Progenitor cell of endocrine pancreas (in vitro differentiated cells): ENCODE results near the gene UNC50. TPM values are rescaled to one million over a fixed set of nuclear protein-coding genes. Genes with fewer than 3 reads are reported as not detected.
A peak's percentile ranks its signal among the peaks of the same experiment; 100 is the strongest.

Experiments used
- DNase-seq: peaks from one replicate; pipeline ENCODE4 v3.0.0; 2021; ENCODE audit warnings: low spot score; ENCODE audit not compliant: unreplicated experiment
- H3K27ac Mint-ChIP-seq: 2 replicates; pipeline ENCODE4 v1.8.0; 2021; ENCODE audit warnings: mild to moderate bottlenecking, moderate library complexity, mixed read lengths
- H3K27me3 Mint-ChIP-seq: 2 replicates; pipeline ENCODE4 v1.8.0; 2021; ENCODE audit warnings: mixed read lengths
- H3K36me3 Mint-ChIP-seq: 2 replicates; pipeline ENCODE4 v1.8.0; 2022; ENCODE audit warnings: mixed read lengths; ENCODE audit not compliant: insufficient read depth
- H3K4me1 Mint-ChIP-seq: 2 replicates; pipeline ENCODE4 v1.8.0; 2021; ENCODE audit warnings: low read depth, mixed read lengths
- H3K4me3 Mint-ChIP-seq: 2 replicates; pipeline ENCODE4 v1.8.0; 2021; ENCODE audit warnings: low read depth, mild to moderate bottlenecking, moderate library complexity, mixed read lengths
- H3K9me3 Mint-ChIP-seq: 2 replicates; pipeline ENCODE4 v1.8.0; 2021; ENCODE audit warnings: low read depth, mixed read lengths
- CTCF ChIP-seq: fragments of 200-600 bp; sonication (generic); IDR thresholded peaks from one replicate; pipeline ENCODE4 v1.5.0; 2021; ENCODE audit warnings: antibody characterized with exemption, mild to moderate bottlenecking; ENCODE audit not compliant: unreplicated experiment
- total RNA-seq: library from RNA; stranded (reverse); gene quantifications from 2 replicates; pipeline ENCODE4 v1.2.1, GENCODE V29; 2021

UNC50 gene
- total RNA-seq, 1 donor from 2014 or later = 39.3 TPM

DNA sequence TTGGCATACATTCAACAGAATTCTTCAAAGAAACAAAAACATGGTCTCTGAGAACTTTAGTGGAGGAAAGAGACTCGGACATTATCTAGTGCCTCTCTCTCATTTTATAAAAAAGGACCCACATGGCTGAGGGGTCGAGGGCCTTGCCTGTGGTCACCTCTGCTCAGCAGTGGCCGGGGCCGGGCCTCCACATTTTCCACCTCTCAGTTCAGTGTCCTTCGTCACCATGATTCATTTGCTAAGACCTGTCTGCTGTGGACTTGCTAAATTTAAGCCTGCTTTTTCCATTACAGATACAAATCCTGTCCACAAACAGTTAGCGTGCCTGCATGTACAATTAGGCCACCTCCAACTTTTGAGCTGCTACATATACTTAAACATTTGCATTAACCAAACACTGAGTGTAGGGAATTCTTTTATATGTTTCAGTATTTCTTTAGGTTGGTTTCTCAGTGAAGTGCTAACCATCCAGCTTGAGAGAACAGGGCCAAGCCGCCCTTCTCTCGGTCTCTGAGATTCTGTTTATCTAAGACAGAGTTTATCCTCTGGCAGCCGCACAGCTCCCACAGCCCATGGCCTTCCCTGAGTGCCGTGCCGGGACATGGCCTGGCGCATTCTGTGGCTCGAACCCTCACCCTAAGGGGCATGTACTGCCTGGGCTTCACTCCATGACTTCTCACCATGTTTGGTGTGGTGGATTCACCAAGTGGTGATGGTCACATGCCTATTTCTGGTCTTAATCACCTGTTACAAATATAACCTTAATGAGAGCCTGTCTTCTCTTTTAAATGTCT, 46.3 kb upstream of the UNC50 start:
- no peak overlapping the region for H3K27ac Mint-ChIP-seq
- H3K27me3 Mint-ChIP-seq = no peaks in the 10 kb centered on the region
- H3K9me3 Mint-ChIP-seq = no peaks in the 10 kb centered on the region
- H3K4me1 Mint-ChIP-seq = no peaks in the 10 kb centered on the region
- no peak for TF ChIP-seq CTCF
- peaks cover 9% of the 10 kb centered on the region for H3K36me3 Mint-ChIP-seq
- H3K4me3 Mint-ChIP-seq = no peak overlapping the region
- no peak for DNase-seq

DNA sequence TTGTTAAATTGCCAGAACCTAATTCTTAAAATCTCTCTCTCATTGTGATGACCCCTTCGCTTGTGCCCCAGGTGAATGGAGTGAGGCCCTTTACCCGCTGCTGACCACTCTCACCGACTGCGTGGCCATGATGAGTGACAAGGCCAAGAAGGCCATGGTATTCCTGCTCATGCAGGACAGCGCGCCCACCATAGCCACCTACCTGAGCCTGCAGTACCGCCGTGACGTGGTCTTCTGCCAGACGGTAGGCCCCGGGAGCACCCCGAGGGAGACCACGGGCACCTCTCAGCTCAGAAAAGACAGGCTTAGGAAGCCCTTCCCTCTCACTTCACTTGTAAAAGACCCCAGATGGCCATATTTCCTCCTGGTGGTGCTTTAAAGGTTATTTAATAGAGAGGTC, 45.0 kb upstream of the UNC50 start:
- TF ChIP-seq CTCF = no peak
- Mint-ChIP-seq H3K9me3 (no peaks in the 10 kb centered on the region), H3K4me3 (no peak overlapping the region), H3K27ac (no peak overlapping the region), H3K4me1 (no peaks in the 10 kb centered on the region), H3K27me3 (no peaks in the 10 kb centered on the region), H3K36me3 (peaks cover 9% of the 10 kb centered on the region)
- no peak for DNase-seq

- no peak for DNase-seq
- no peak for TF ChIP-seq CTCF
- peaks cover 10% of the 10 kb centered on the region for H3K36me3 Mint-ChIP-seq
- no peak overlapping the region for H3K4me3 Mint-ChIP-seq
- no peak overlapping the region for H3K27ac Mint-ChIP-seq
- H3K4me1 Mint-ChIP-seq = no peaks in the 10 kb centered on the region
- no peaks in the 10 kb centered on the region for H3K9me3 Mint-ChIP-seq
- H3K27me3 Mint-ChIP-seq = no peaks in the 10 kb centered on the region
These were observed 43.8 kb upstream of the UNC50 start for GRCh38 chr2:98564541-98565132.

DNA sequence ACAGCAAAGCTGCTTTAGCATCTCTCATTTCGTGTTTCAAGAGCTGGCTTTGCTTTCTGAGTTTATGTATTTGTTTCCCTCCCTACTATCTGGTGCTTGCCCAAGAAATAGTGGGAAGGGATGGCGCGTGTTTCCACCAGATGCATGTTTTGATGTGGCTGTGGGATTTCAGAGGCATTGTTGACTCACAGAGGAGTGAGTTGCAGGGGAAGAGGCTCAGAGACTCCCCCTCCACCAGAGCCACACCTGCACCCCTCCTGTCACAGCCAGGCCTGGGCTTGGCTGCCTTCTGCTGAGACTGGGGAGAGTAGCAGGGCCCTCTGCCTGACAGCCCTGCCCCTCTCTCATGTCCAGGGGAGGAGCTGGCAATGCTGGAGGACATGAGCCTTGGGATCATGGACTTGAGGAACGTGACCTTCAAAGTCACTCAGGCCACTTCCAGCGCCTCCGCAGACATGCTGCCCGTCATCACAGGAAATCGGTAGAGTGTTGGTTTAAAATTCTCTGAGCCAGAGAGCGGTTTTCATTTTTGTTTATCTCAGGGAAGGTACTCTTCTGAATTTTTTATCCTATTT, 43.0 kb upstream of the UNC50 start:
- TF ChIP-seq CTCF = no peak
- no peaks in the 10 kb centered on the region for H3K4me1 Mint-ChIP-seq
- no peak overlapping the region for H3K4me3 Mint-ChIP-seq
- no peak for DNase-seq
- no peak overlapping the region for H3K27ac Mint-ChIP-seq
- H3K27me3 Mint-ChIP-seq = no peaks in the 10 kb centered on the region
- H3K36me3 Mint-ChIP-seq = peaks cover 14% of the 10 kb centered on the region
- no peaks in the 10 kb centered on the region for H3K9me3 Mint-ChIP-seq

DNA sequence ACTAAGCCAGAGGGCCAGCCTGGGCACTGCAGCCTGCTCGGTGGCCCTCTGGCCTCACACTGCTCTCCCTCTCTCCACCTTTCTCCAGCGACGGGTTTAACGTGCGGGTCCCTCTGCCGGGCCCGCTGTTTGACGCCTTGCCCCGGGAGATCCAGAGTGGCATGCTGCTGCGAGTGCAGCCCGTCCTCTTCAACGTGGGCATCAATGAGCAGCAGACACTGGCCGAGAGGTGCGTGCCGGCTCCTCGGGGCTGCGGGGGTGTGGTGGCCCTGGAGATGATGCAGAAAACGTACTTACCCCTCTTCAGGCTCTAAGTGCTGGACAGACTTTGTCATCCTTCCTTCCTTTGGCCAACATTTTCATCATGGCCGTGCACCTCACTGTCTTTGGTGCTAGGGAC, 42.4 kb upstream of the UNC50 start:
- Mint-ChIP-seq H3K36me3 (peaks cover 14% of the 10 kb centered on the region), H3K27me3 (no peaks in the 10 kb centered on the region), H3K9me3 (no peaks in the 10 kb centered on the region), H3K4me3 (no peak overlapping the region), H3K27ac (peak overlapping the region; percentile 46), H3K4me1 (no peaks in the 10 kb centered on the region)
- DNase-seq = no peak
- no peak for TF ChIP-seq CTCF
